GM12891 (cell line): Measurements from ENCODE around the gene GASK1A.

Experiments used
- POLR2A ChIP-seq: IDR thresholded peaks from 2 replicates; pipeline ENCODE4 v1.6.1; 2011; ENCODE audit warnings: low read depth, low read length, control low read depth
- POLR2AphosphoS5 ChIP-seq: IDR thresholded peaks from 2 replicates; pipeline ENCODE4 v1.6.1; 2011; ENCODE audit warnings: low read depth, low read length, control low read depth
- TAF1 ChIP-seq: IDR thresholded peaks from 2 replicates; pipeline ENCODE4 v1.6.1; 2011; ENCODE audit warnings: low read depth, low read length, control low read depth

GRCh38 chr3:42934910-42935309 lies 44.2 kb upstream of the GASK1A start:
- TF ChIP-seq POLR2AphosphoS5, result no peak
- TF ChIP-seq POLR2A, result no peak
- TF ChIP-seq TAF1, result no peak
